HG02588 (cell line): ENCODE measurements around the gene ERMARD.

ENCODE experiments used
- ATAC-seq: cut with Tn5 transposase; IDR thresholded peaks from one replicate; pipeline ENCODE4 v1.9.1; 2021; ENCODE audit warnings: mild to moderate bottlenecking, moderate library complexity; ENCODE audit not compliant: unreplicated experiment

ERMARD gene

DNA sequence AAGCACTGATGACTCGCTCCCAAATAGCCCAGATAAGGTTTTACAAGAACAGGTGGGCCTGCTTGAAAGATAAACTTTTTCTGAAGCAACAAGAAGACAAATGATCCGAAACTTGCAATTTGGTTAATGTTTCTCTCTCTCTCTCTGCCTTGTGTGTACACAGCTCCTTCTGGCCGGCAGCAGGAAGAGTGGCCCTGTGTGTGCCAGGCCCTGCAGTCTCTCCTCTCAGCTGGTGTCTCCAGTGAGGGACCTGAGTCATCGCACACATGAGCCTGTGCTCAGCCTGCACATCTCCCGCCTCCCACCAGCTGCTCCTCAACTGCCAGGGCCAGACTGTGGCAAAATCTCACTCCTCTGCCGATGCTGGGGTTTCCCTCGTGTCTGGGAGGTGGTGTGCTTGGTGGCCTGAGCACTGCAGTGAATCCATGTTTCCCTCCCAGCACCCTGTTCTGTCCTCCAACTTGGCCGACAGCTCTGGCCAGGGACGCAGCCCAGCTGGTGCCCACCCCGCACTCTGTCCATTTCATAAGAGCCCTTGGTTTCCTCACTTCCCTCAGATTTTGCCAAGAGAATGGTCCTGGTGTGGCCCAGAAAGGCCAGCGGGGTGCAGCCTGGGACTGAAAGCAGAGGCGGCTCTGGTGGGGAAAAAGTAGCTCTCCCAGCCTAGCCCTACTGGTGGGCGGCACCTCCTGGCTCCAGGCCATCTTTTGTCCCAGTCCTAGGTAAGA, 49.4 kb downstream of the ERMARD start:
- no peak for ATAC-seq

DNA sequence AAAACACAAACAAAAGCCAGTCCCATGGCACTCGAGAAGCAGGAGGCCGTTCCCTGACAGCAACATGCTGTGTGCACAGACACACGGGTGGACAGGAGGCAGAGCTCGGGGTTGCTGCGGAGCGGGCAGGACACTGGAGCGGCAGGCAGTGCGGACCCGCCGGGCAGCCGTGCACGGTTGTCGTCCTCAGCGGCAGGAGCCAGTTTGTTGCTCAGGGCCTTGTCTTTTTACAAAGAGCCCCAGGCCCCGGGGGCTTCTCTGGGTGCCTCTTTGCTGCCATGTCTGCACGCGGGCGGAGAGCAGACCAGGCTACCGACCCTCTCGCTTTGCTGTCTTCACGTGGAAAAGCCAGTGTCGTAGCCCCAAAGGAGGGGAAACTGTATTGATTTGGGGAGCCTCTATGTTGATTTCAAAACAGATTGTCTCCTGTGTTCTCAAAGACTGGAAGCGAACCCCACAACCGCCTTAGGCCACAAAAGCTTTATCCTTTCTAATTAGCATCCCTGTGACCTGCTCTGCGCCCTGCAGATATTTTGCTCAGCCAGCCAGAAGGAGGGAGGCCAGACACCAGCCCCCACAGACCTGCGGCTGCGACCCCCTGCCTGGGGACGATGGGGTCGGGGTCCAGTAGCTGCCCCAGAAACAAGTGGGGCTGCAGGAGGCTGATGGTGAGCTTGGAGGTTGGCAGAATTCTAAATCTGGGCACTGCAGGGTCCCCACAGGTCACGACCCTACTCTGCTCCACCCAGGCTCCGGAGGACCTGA, 50.2 kb downstream of the ERMARD start:
- no peak for ATAC-seq

DNA sequence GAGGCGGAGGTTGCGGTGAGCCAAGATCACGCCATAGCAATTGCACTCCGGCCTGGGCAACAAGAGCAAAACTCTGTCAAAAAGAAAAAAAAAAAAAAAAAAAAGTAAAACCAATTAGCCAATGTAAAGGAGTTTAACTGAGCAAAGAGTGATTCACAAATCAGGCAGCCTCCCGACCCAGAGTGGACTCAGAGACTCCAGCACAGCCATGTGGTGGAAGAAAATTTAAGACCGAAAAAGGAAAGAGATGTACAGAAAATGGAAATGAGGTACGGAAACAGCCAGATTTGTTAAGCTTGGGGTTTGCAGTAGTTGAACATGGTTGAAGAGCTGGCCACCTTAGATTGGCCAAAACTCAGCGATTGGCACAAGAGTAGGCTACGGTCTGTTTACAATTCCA, 51.4 kb downstream of the ERMARD start:
- ATAC-seq = no peak

DNA sequence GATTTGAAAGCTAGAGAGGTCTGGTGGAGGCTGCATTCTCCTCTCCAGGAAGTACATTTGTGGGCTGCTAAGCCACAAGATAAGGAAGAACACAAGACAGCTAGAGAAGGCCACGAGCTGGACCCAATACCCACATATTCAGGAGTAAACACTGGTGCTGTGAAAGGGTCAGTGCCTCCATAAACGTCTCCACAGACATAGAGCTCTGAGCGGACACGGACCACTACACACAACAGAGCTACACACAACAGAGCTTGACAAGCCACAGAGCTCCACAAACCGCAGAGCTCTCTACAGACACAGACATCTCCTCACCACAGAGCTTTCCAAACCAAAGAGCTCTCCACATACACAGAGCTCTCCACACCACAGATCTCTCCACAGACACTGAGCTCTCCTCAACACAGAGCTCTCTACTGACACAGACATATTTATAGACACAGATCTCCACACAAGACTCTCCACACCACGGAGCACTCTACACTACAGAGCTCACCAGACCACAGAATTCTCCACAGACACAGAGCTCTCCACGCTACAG, 51.9 kb downstream of the ERMARD start:
- ATAC-seq = no peak

DNA sequence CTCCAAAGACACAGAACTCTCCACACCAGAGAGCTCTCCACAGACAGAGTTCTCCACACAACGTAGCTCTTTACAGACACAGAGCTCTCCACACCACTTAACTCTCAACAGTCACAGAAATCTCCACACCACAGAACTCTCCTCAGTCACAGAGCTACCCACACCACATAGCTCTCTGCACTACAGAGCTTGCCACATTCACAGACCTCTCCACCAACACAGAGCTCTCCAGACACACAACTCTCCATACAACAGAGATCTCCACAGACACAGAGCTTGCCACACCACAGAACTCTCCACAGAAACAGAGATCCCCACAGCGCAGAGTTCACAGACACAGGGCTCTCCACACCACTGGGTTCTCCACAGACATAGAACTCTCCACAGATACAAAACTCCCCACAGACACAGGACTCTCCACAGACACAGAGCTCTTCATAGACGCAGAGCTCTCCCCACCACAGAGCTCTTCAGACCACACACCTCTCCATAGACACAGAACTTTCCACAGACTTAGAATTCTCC, 52.5 kb downstream of the ERMARD start:
- ATAC-seq = no peak

DNA sequence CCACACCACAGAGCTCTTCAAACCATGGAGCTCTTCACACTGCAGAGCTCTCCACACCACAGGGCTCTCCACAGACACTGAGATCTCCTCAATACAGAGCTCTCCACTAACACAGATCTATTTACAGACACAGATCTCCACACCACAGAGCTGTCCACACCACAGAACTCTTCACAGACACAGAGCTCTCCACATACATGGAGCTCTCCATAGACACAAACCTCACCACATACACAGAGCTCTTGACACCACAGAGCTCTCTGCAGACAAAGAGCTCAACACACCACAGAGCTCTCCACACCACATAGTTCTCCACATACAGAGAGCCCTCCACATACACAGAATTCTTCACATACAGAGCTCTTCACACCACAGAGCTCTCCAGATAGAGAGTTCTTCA, 53.0 kb downstream of the ERMARD start:
- no peak for ATAC-seq

DNA sequence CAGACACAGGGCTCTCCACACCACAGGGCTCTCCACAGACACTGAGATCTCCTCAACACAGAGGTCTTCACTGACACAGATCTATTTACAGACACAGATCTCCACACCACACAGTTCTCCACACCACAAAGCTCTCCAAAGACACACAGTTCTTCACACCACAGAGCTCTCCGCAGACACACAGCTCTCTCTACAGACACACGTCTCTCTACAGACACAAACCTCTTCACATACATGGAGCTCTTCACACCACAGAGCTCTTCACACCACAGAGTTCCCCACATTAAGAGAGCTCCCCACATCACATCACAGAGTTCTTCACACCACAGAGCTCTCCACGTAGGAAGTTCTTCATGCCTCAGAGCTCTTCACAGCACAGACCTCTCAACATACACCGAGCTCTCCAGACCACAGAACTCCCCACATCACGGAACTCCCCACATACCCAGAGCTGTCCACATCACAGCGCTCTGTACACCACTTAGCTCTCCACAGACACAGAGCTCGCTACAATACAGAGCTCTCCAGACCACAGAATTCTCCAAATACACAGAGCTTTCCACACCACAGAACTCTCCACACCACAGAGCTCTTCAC, 53.9 kb downstream of the ERMARD start:
- ATAC-seq = no peak

DNA sequence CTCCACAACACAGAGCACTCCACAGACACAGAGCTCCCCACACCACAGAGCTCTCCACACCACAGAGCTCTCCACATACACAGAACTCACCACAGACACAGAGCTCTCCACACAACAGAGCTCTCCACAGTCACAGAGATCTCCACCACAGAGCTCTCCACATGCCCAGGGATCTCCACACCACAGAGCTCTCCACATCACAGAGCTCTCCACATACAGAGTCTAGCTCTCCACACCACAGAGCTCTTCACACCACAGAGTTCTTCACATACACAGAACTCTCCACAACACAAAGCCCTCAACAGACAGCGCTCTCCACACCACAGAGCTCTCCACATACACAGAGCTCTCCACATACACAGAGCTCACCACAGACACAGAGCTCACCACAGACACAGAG, 55.3 kb downstream of the ERMARD start:
- ATAC-seq = no peak

DNA sequence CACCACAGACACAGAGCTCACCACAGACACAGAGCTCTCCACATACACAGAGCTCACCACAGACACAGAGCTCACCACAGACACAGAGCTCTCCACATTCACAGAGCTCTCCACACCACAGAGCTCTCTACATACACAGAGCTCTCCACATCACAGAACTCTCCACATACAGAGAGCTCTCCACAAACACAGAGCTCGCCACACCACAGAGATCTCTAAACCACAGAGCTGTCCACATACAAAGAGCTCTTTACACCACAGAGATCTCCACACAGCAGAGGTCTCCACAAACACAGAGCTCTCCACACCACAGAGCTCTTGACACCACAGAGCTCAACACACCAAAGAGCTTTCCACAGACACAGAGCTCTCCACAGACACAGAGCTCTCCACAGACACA, 55.8 kb downstream of the ERMARD start:
- no peak for ATAC-seq

DNA sequence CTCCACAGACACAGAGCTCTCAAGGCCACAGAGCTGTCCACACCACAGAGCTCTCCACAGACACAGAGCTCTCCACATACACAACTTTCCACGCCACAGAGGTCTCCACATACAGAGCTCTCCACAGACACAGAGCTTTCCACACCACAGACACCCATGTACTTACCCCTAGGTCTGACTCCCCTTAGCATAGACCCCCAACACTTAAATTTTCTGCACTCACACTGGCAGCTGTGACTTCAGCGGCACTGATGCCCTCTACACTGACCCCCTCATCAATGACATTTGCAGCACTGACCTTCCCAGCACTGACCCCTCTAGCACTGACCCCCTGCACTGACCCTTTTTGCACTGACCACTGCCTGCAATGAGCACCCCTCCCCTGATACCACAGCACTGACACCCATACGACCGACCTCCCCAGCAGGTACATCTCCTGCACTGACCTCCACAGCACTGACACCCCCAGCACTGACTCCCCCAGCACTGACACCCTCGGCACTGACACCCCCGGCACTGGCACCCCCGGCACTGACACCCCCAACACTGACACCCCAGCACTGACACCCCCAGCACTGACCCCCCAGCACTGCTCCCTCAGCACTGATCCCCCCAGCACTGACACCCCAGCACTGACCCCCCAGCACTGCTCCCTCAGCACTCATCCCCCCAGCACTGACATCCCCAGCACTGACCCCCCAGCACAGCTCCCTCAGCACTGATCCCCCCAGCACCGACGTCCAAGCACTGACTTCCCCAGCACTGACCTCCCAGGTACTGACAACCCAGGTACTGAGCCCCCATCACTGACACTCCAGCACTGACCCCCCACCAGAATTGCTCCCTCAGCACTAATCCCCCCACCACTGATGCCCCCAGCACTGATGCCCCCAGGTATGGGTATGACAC, 56.5 kb downstream of the ERMARD start:
- ATAC-seq = no peak

DNA sequence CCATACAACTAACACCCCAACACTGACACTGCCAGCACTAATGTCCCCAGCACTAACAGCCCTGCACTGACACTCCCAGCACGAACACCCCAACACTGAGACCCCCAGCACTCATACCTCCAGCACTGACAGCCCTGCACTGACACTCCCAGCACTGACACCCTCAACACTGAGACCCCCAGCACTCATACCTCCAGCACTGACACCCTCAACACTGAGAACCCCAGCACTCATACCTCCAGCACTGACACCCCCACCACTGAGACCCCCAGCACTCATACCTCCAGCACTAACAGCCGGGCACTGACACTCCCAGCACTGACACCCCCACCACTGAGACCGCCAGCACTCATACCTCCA, 57.2 kb downstream of the ERMARD start:
- ATAC-seq = no peak

DNA sequence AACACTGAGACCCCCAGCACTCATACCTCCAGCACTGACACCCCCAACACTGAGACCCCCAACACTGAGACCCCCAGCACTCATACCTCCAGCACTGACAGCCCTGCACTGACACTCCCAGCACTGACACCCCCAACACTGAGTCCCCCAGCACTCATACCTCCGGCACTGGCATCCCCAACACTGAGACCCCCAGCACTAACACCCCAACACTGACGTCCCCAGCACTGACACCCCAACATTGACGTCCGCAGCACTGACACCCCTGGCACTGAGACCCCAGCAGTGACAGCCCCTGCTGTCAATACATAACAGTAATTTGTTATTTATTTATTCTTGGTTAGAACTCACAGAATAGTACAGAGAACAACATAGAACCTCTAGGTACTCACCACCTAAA, 58.0 kb downstream of the ERMARD start:
- no peak for ATAC-seq

DNA sequence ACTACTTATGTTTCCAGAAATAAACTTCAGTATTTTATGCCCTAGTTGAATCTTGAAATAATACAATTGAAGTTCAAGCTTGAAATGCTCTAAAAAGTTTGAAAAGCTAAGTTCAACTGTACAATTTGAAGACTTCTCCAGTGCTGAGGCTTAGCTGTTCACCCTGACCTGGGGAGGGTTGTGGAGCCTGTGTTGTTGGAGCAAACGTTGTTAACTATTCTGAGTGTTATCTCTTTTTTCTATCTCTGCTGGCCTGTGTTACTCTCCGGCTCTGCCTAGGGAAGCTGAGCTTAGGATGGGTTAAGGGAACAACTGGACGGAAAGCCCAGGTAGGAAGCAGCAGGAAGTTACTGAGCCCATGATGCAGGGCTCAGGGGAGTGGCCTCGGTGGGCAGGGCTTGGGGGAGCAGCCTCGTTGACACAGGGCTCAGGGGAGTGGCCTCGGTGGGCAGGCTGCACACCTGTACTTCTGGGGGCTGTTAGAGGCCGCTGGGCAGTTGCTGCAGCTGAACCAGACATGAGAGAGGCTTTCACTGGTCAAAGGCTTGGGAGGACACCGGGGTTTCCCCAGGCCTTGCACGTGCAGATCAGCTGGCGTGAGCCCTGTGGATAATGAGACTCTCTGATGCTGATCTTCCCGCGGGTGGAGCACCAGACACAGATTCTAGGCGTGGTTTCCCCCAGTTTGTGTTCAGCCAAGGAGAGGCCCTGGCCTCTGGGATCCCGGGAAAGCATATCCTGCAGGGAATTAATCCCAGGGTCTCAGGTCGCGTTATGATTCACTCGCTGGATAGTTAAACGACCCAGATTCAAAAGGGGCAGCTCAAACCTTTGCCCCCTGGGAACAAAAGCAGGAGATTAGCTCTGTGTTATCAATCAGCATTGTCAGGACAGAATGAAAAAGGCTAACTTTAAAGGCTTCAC, 58.9 kb downstream of the ERMARD start:
- no peak for ATAC-seq

DNA sequence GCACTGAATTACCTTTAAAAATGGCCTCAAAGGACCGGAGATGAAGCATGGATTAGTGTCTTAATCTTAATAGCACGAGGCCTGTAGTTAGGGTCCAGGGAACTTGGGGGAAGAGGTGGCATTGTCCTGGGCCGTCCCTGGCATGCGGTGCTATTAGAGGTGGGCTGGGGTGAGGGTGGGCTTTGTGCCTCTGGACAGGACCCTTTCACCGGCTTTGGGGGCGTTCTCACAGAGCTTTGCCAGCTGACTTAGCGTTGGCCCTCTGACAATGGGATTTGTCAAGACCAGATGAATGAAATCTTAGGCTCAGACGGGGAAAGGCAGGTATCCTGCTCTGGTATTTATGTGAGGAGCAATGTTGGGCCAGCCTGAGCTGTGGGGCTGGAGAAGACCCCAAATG, 59.6 kb downstream of the ERMARD start:
- ATAC-seq = no peak

DNA sequence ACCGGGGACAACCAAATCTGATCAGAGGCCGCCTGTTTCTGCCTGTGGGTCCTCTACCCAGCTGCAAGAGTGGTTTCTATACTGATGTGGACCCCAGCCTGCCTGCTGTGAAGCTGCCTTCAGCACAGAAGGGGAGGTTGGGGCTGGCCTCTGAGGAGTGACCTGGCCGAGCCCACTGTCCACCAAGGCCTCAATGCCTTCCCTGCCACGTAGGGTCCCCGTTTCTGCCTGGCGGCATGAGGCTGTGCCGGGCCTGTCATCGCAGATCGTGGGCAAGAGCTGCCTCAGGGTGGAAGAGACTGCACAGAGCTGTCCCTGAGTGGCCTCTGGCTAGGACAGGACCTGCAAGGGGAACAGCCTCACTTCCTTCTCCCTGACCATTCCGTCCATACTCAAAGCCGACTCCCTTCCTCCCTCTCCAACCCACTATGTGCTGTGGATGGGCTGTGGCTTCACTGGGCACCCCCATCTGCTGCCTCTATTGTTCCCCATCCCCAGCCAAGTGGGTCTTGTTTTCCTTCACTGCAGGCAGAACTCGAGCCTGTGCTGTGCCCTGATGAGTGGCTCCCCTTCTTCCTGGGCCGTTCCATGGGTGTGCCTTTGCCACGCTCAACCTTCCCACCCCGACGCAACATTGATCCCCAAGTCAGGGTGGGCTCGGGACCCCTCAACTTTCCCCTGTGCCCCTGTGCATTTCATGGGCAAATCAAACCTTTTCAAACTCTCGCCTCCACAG, 60.3 kb downstream of the ERMARD start:
- no peak for ATAC-seq

DNA sequence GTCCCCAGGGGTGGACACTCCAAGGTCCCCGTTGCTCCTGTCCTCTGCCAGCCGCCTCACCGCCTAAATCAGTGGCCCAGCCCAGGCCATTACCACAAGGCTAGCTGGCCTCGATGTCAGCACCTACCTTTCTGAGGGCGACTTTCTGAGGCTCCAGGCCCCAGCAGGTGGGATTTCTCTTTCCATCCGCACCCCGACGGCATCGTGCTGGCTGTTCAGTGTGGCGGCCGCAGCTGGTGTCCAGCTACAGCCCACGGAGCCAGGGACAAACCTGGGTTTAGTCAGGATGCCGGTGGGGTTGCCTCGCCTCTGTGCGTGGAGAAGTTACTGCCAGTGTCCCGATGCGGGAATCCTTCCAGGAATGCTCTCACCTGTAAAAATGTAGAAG, 60.8 kb downstream of the ERMARD start:
- no peak for ATAC-seq

DNA sequence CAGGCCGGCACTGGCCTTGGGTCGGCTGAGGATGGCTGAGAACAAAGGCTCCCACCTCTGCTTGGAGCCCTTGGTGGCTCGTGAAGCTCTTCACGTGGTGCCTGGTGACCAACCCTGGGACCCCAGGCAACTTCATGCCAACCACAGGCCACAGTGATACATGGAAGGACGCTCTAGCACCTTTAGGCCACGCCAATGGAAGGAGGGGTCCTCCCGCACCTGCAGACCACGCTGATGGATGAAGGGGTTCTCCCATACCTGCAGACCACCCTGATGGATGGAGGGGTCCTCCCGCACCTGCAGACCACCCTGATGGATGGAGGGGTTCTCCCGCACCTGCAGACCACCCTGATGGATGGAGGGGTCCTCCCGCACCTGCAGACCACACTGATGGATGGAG, 62.5 kb downstream of the ERMARD start:
- ATAC-seq = no peak

DNA sequence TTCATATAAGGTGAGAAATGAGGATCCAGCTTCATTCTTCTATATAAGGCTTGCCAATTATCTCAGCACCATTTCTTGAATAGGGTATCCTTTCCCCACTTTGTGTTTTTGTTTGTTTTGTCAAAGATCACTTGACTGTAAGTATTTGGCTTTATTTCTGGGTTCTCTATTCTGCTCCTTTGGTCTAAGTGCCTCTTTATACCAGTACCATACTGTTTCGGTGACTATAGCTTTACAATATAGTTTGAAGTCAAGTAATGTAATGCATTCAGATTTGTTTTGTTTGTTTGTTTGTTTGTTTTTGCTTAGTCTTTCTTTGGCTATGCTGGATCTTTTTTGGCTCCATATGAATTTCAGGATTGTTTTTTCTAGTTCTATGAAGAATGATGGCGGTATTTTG, 64.6 kb downstream of the ERMARD start:
- ATAC-seq = no peak

DNA sequence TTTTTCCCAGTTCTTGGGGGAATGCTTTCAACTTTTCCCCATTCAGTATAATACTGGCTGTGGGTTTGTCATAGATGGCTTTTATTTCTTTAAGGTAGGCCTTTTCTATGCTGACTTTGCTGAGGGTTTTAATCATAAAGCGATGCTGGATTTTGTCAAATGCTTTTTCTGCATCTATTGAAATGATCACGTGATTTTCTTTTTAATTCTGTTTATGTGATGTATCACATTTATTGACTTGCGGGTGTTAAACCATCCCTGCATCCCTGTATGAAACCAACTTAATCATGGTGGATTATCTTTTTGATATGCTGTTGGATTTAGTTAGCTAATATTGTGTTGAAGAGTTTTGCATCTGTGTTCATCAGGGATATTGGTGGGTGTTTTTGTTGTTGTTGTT, 65.6 kb downstream of the ERMARD start:
- ATAC-seq = no peak
